IMR-90 (cell line): ENCODE measurements around the gene PCCA. TPM values are rescaled to one million over a fixed set of nuclear protein-coding genes. Genes with fewer than 3 reads are reported as not detected.
A peak's percentile ranks its signal among the peaks of the same experiment; 100 is the strongest.

Source experiments
- ATAC-seq: fragments of 200-7000 bp; cut with Tn5 transposase; 2 replicates; pipeline ENCODE4 v1.9.1; 2020; ENCODE audit warnings: low read depth, mild to moderate bottlenecking, moderate library complexity
- BruUV-seq: library from RNA; stranded (reverse); fragments of 400-500 nt; replicated peaks from 2 replicates; lab custom pipeline; 2021; lab: Mats Ljungman, UMichigan
- CTCF ChIA-PET: fragments of 300-600 bp; formaldehyde crosslinking; extraction: SDS; loops from one replicate; lab custom pipeline; 2021; ENCODE audit warnings: antibody characterized with exemption; lab: Yijun Ruan, JAX
- POLR2A ChIA-PET: fragments of 300-600 bp; sonication (Branson Sonifier 250); formaldehyde crosslinking; loops from one replicate; lab custom pipeline; 2022; ENCODE audit warnings: antibody characterized with exemption; ENCODE audit not compliant: unreplicated experiment; lab: Charles Lee
- DNase-seq: peaks from one replicate; pipeline ENCODE4 v3.0.0; 2013
- H2AFZ ChIP-seq: replicated peaks from 2 replicates; pipeline ENCODE3; 2013; ENCODE audit warnings: low read length, mild to moderate bottlenecking; ENCODE audit not compliant: poor library complexity
- H2AK5ac ChIP-seq: 2 replicates; pipeline ENCODE4 v1.6.1; 2013; ENCODE audit warnings: low read depth, low read length, inconsistent platforms
- H2AK9ac ChIP-seq: replicated peaks from 2 replicates; pipeline ENCODE3; 2013; ENCODE audit warnings: mild to moderate bottlenecking, low read depth, low read length, moderate library complexity; ENCODE audit not compliant: poor library complexity
- H2BK120ac ChIP-seq: 2 replicates; pipeline ENCODE4 v1.6.1; 2013; ENCODE audit warnings: low read depth, low read length, inconsistent platforms
- H2BK15ac ChIP-seq: 3 replicates; pipeline ENCODE4 v1.6.1; 2013; ENCODE audit warnings: low read depth, low read length, inconsistent platforms
- H2BK20ac ChIP-seq: 2 replicates; pipeline ENCODE4 v1.6.1; 2013; ENCODE audit warnings: low read depth, mild to moderate bottlenecking, inconsistent platforms, low read length, moderate library complexity
- H2BK5ac ChIP-seq: 2 replicates; pipeline ENCODE4 v1.6.1; 2013; ENCODE audit warnings: mild to moderate bottlenecking, low read depth, low read length, inconsistent platforms; ENCODE audit not compliant: poor library complexity, severe bottlenecking
- H3K14ac ChIP-seq: replicated peaks from 2 replicates; pipeline ENCODE4 v1.6.1; 2013; ENCODE audit warnings: low read depth, low read length, inconsistent platforms
- H3K18ac ChIP-seq: 2 replicates; pipeline ENCODE4 v1.6.1; 2013; ENCODE audit warnings: low read depth, low read length, control low read depth
- H3K23ac ChIP-seq: 2 replicates; pipeline ENCODE4 v1.6.1; 2013; ENCODE audit warnings: low read depth, low read length, inconsistent platforms
- H3K27ac ChIP-seq: 2 replicates; pipeline ENCODE4 v1.5.1; 2013; ENCODE audit warnings: mild to moderate bottlenecking, control low read depth, low read length; ENCODE audit not compliant: insufficient read depth
- H3K27me3 ChIP-seq: 2 replicates; pipeline ENCODE4 v1.6.1; 2013; ENCODE audit warnings: low read length; ENCODE audit not compliant: control insufficient read depth, insufficient read depth
- H3K36me3 ChIP-seq: 2 replicates; pipeline ENCODE4 v1.6.1; 2013; ENCODE audit warnings: low read length, mixed read lengths; ENCODE audit not compliant: control insufficient read depth, insufficient read depth
- H3K4ac ChIP-seq: 2 replicates; pipeline ENCODE4 v1.6.1; 2013; ENCODE audit warnings: low read depth, low read length, inconsistent platforms
- H3K4me1 ChIP-seq: 2 replicates; pipeline ENCODE4 v1.6.1; 2013; ENCODE audit warnings: low read length, mixed read lengths; ENCODE audit not compliant: control insufficient read depth, insufficient read depth
- H3K4me2 ChIP-seq: 2 replicates; pipeline ENCODE4 v1.6.1; 2013; ENCODE audit warnings: low read depth, mild to moderate bottlenecking, control low read depth, low read length, moderate library complexity
- H3K4me3 ChIP-seq: 2 replicates; pipeline ENCODE4 v1.5.1; 2013; ENCODE audit warnings: low read depth, mild to moderate bottlenecking, control low read depth, low read length, moderate library complexity; ENCODE audit not compliant: insufficient read depth
- H3K56ac ChIP-seq: 2 replicates; pipeline ENCODE4 v1.6.1; 2013; ENCODE audit warnings: low read length, inconsistent platforms; ENCODE audit not compliant: insufficient read depth; ENCODE audit errors: extremely low read depth
- H3K79me1 ChIP-seq, 2 experiments: 2 replicates each; pipeline ENCODE4 v1.6.1; 2013; ENCODE audit warnings: low read length in 2 of 2, inconsistent platforms in 1 of 2, low read depth in 1 of 2
- H3K9ac ChIP-seq: 2 replicates; pipeline ENCODE4 v1.6.1; 2013; ENCODE audit warnings: low read depth, low read length, control low read depth
- H3K9me1 ChIP-seq: 2 replicates; pipeline ENCODE4 v1.6.1; 2013; ENCODE audit warnings: low read length, inconsistent platforms; ENCODE audit not compliant: insufficient read depth
- H3K9me3 ChIP-seq: 2 replicates; pipeline ENCODE4 v1.6.1; 2013; ENCODE audit warnings: low read length; ENCODE audit not compliant: control insufficient read depth, insufficient read depth
- H4K20me1 ChIP-seq: 2 replicates; pipeline ENCODE4 v1.6.1; 2013; ENCODE audit warnings: low read length, inconsistent platforms; ENCODE audit not compliant: insufficient read depth
- H4K5ac ChIP-seq: 2 replicates; pipeline ENCODE4 v1.6.1; 2013; ENCODE audit warnings: mild to moderate bottlenecking, low read depth, low read length, control low read depth
- H4K8ac ChIP-seq, 2 experiments: 2 replicates each; pipeline ENCODE4 v1.6.1; 2013; ENCODE audit warnings: low read depth in 2 of 2, low read length in 2 of 2, control low read depth in 1 of 2, inconsistent platforms in 1 of 2
- H4K91ac ChIP-seq: 2 replicates; pipeline ENCODE4 v1.6.1; 2013; ENCODE audit warnings: low read depth, low read length, inconsistent platforms; ENCODE audit not compliant: insufficient read depth
- CHD1 ChIP-seq: IDR thresholded peaks from 2 replicates; pipeline ENCODE4 v1.6.1; 2012; ENCODE audit warnings: low read depth, low read length, improper control_type of control experiment
- MAFK ChIP-seq: IDR thresholded peaks from 2 replicates; pipeline ENCODE4 v1.6.1; 2012; ENCODE audit warnings: low read depth, low read length, improper control_type of control experiment
- WGBS, 2 experiments: methylation state at CpG; one replicate each; pipeline versions ENCODE4 v1.1.5 to v1.1.7; 2013; ENCODE audit warnings: missing lambda C conversion rate in 2 of 2; ENCODE audit not compliant: insufficient read length in 1 of 2; ENCODE audit errors: extremely low coverage in 2 of 2; 5-methylcytosine and 5-hydroxymethylcytosine counted together
- dilution Hi-C: fragments of 300-500 bp; cut with HindIII; formaldehyde crosslinking; loops from one replicate; pipeline ENCODE4 v1.14.3; 2018; ENCODE audit warnings: low sequenced_read_pairs; ENCODE audit not compliant: unreplicated experiment
- in situ Hi-C: fragments of 300-500 bp; cut with MboI; formaldehyde crosslinking; loops from 3 replicates; pipeline ENCODE4 v1.14.3; 2019; ENCODE audit warnings: low sequenced_read_pairs, inconsistent platforms, mixed read lengths
- intact Hi-C: fragments of 100-400 bp; cut with micrococcal nuclease; formaldehyde crosslinking; loops from 2 replicates; pipeline ENCODE4 v1.10.0; 2022
- polyA plus RNA-seq, 3 experiments: library from polyadenylated mRNA; depleted of rRNA; stranded (reverse); fragments of >200 nt; gene quantifications; 2 replicates each; pipeline ENCODE4 v1.2.3, GENCODE V29; 2012; ENCODE audit warnings: low replicate concordance in 1 of 3
- total RNA-seq: library from RNA; depleted of rRNA; stranded (reverse); fragments of >200 nt; gene quantifications from 2 replicates; pipeline ENCODE4 v1.2.3, GENCODE V29; 2012

The PCCA gene
- total and polyA plus RNA-seq, 2 of the 4 experiments (the other 2 are of a cell fraction): 7.6 to 24.0 TPM

DNA sequence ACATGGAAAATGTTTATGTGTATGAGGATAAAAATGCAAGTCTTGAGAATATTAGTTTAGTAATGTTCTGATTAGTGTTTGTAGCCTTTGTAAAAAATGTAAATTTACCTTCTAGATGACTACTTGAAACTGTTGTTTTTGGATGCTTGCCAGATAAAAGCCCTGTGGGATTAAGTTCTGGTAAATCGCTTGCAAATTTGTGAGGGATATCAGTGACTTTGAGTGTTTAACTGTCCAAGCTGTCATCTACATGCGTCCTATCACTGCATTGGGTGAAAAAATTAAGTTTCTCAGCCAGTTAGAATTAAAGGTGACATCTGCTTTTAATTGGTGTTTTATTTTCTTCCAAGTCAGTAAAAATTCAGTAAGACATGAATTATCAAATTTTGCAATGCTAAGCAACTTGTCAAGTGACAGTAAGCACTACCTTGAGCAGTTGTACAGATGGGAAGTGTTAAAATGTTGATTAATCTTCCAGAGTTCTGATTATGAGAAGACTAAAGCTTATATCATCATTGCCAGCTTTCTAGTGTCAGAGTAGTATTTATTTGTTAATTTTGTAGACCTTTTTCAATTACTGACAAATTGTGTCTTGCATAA, 88.0 kb downstream of the PCCA start:
- 50% methylated on average over 1 of the region's 2 CpGs; no CpG with 5 or more reads in 1 of the 2 experiments for WGBS, 2 experiments
- peak; percentile 54 for DNase-seq

More for the DNA sequence above, 88.0 kb downstream of the PCCA start:
- H3K27me3 ChIP-seq: no peaks in the 10 kb centered on the region
- dilution Hi-C loops (no loop called here), intact Hi-C loops (no loop called here), in situ Hi-C loops (no loop called here)
- no peaks in the 10 kb centered on the region for H3K36me3 ChIP-seq
- H3K9me3 ChIP-seq: no peaks in the 10 kb centered on the region
- H4K5ac ChIP-seq: no peak overlapping the region
- no peak overlapping the region for H3K23ac ChIP-seq
- ChIA-PET POLR2A (no interaction called here), CTCF (no interaction called here)
- no peak overlapping the region for H2BK5ac ChIP-seq
- no peak overlapping the region for H2BK20ac ChIP-seq
- BruUV-seq: no TSS peak
- no peak for TF ChIP-seq CHD1
- peak; percentile 62 for TF ChIP-seq MAFK
- no peak overlapping the region for H3K4me3 ChIP-seq
- no peak overlapping the region for H2AK9ac ChIP-seq
- peaks cover 13 to 18% of the 10 kb centered on the region in 2 experiments for H3K79me1 ChIP-seq
- no peak overlapping the region for H3K9ac ChIP-seq
- H4K20me1 ChIP-seq: 0 out of 2 replicates have a peak, but pooled peaks cover 5% of the 10 kb centered on the region
- no peak overlapping the region for H3K27ac ChIP-seq
- no peak overlapping the region for H3K4me2 ChIP-seq
- peaks cover 8% of the 10 kb centered on the region; the same call in 1 of the 2 replicates for H3K4me1 ChIP-seq
- no peak overlapping the region for H2AFZ ChIP-seq
- H3K56ac ChIP-seq: no peak overlapping the region
- H3K9me1 ChIP-seq: peaks cover 5% of the 10 kb centered on the region; the same call in 1 of the 2 replicates
- no peak overlapping the region for H2BK15ac ChIP-seq
- no peak overlapping the region for H4K91ac ChIP-seq
- no peak overlapping the region for H3K18ac ChIP-seq
- ATAC-seq: no peak
- H3K4ac ChIP-seq: no peak overlapping the region
- no peak overlapping the region for H3K14ac ChIP-seq
- no peak overlapping the region for H2BK120ac ChIP-seq
- H2AK5ac ChIP-seq: no peak overlapping the region
- H4K8ac ChIP-seq: no peak overlapping the region
